ENCODE data around the gene STK32B. TPM values are rescaled to one million over a fixed set of nuclear protein-coding genes. Genes with fewer than 3 reads are reported as not detected.

STK32B gene
- total RNA-seq, 2 donors from 2014 or later, result not detected

DNA sequence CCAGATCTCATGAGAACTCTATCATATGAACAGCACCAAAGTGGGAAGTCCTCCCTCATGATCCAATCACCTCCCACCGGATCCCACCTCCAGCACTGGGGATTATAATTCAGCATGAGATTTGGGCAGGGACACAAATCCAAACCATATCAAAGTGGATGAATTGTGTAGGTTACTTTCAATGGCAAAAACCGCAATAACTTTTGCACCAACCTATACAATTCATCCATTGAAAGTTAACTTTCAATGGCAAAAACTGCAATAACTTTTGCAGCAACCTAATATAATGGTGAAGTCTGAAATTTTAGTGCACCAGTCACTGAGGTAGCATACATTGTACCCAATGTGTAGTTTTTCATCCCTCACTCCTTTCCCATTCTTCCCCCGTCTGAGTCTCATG is 16.6 kb downstream of the STK32B start:
- Mint-ChIP-seq H3K4me3 (no peak overlapping the region), H3K27ac (no peak overlapping the region), H3K36me3 (ENCODE audit: low read depth) (no peaks in the 10 kb centered on the region), H3K9me3 (no peaks in the 10 kb centered on the region), H3K4me1 (no peaks in the 10 kb centered on the region), H3K27me3 (peaks cover 14% of the 10 kb centered on the region)
- ATAC-seq (replicated peaks), result no peak

DNA sequence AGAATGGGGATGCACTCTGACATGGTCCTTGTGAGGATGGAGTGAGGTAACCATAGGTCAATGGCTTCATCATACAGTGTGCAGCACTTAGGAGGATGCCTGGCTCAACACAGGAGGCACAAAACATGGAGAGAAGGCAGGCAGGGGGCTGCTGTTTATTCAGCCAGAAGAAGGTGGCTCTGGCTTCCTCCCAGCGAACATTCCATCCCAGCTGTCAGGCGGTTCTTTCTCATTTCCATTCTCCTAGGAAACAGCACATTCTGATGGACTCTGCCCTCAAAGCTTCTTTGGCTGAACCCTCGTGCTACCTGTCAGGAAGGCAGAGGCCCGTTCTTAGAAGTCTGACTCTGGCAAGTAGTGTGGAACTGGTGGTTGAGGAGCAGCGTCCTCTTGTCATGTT is 18.6 kb downstream of the STK32B start:
- no peak overlapping the region for H3K27ac Mint-ChIP-seq
- peaks cover 14% of the 10 kb centered on the region for H3K27me3 Mint-ChIP-seq
- no peak overlapping the region for H3K4me3 Mint-ChIP-seq
- H3K36me3 Mint-ChIP-seq (ENCODE audit: low read depth), result no peaks in the 10 kb centered on the region
- no peaks in the 10 kb centered on the region for H3K4me1 Mint-ChIP-seq
- ATAC-seq (replicated peaks), result no peak
- H3K9me3 Mint-ChIP-seq, result no peaks in the 10 kb centered on the region

DNA sequence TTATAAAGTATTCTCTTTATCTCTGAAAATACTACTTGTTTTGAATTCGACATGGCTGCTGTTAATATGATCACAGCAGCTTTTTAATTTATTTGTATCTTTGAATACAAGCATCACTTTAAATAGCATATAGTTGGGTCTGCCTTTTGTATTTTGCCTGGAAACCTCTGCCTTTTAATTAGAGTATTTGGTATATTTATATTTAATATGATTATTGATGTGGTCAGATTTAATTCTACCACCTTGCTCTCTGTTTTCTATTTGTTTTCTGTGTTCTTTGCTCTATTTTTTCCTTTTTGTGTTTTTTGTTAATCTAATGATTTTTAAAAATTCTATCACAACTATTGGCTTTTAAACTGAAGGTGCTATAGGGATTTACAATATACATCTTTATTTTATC is 21.7 kb downstream of the STK32B start:
- H3K27ac Mint-ChIP-seq, result no peak overlapping the region
- no peak overlapping the region for H3K4me3 Mint-ChIP-seq
- ATAC-seq (replicated peaks), result no peak
- no peaks in the 10 kb centered on the region for H3K36me3 Mint-ChIP-seq (ENCODE audit: low read depth)
- no peaks in the 10 kb centered on the region for H3K9me3 Mint-ChIP-seq
- H3K27me3 Mint-ChIP-seq, result peaks cover 13% of the 10 kb centered on the region
- no peaks in the 10 kb centered on the region for H3K4me1 Mint-ChIP-seq

DNA sequence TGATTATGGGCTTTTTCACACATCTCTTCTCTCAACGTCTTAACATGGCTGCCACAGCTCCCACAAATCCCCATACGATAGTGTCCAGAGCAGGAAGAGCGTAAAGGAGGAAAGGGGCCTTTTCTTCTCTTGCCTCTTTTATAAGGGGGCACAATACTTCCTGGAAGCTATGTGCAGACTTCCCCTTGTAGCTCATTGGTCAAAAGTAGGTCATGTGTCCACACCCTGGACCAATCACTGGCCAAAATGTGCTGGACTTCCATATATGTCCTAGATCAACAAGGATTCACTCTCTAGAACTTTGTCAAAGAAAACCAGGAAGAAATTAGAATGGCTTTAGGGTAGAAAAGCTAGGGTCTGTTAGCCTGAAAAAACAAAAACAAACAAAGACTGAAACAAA is 26.7 kb downstream of the STK32B start:
- no peak overlapping the region for H3K27ac Mint-ChIP-seq
- H3K4me3 Mint-ChIP-seq, result no peak overlapping the region
- no peaks in the 10 kb centered on the region for H3K36me3 Mint-ChIP-seq (ENCODE audit: low read depth)
- peaks cover 4% of the 10 kb centered on the region for H3K9me3 Mint-ChIP-seq
- no peak for ATAC-seq (replicated peaks)
- no peaks in the 10 kb centered on the region for H3K4me1 Mint-ChIP-seq
- H3K27me3 Mint-ChIP-seq, result peaks cover 21% of the 10 kb centered on the region

DNA sequence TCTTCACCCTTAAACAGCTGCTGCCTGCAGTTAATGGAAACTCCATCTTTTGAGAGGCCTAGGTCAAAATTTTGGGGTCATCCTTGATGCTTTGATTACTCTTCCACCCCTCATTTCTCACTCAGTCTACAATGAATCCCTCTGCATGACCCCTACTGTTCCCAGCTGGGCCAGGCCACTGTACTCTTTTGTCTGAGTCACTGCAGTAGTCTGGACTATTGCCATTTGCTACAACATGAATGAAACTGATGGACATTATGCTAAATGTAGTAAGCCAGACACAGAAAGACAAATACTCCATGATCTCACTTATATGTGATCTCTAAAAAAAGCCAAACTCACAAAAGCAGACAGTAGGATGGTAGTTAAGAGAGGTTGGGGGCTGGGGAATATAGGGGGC is 28.3 kb downstream of the STK32B start:
- no peaks in the 10 kb centered on the region for H3K36me3 Mint-ChIP-seq (ENCODE audit: low read depth)
- no peaks in the 10 kb centered on the region for H3K4me1 Mint-ChIP-seq
- H3K27me3 Mint-ChIP-seq, result peaks cover 21% of the 10 kb centered on the region
- H3K9me3 Mint-ChIP-seq, result peaks cover 4% of the 10 kb centered on the region
- ATAC-seq (replicated peaks), result no peak
- H3K4me3 Mint-ChIP-seq, result no peak overlapping the region
- H3K27ac Mint-ChIP-seq, result no peak overlapping the region

DNA sequence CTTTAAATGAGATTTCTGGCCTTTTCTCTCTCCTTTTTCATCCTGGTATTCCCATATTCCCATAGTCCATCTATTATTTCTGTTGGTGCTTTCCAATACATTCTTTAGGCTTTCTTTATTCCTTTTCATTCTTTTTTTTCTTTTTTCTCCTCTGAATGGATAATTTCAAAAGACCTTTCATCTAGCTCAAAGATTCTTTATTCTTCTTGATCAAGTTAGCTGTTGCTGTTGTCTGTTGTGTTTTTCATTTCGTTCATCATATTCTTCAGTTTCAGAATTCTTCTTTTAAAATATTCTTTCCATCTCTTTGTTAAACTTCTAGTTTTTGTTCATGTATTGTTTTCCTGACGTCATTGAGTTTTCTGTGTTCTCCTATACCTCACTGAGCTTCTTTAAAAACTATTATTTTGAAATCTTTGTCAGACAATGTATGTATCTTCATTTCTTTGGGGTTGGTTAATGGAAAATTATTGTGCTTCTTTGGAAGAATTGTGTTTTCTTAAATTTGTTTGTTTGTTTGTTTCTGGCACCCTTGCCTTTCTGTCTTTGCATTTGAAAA is 30.2 kb downstream of the STK32B start:
- Mint-ChIP-seq H3K27ac (no peak overlapping the region), H3K4me1 (no peaks in the 10 kb centered on the region), H3K27me3 (peaks cover 18% of the 10 kb centered on the region), H3K36me3 (ENCODE audit: low read depth) (no peaks in the 10 kb centered on the region), H3K9me3 (peaks cover 8% of the 10 kb centered on the region), H3K4me3 (no peak overlapping the region)
- ATAC-seq (replicated peaks), result no peak

DNA sequence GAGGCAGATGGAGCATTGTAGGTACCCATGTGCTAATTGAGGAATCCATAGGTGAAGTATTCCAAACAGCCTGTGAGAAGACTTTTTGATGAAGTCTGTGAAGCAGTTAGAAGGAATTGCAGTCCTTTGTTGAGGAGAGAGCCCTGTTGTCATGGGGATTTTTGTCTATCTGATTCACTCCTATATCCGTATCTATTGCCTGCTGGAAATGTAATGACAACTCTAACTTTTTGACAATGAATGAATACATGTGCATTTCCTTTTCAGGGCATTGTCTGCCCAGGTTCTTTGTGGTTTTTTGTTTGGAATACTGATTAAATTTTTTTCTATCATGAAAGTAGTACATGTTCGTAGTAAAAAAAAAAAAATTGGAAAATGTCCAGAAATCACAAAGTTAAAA is 31.1 kb downstream of the STK32B start:
- Mint-ChIP-seq H3K27me3 (peaks cover 15% of the 10 kb centered on the region), H3K4me1 (no peaks in the 10 kb centered on the region), H3K4me3 (no peak overlapping the region), H3K27ac (no peak overlapping the region), H3K36me3 (ENCODE audit: low read depth) (no peaks in the 10 kb centered on the region), H3K9me3 (peaks cover 8% of the 10 kb centered on the region)
- ATAC-seq (replicated peaks), result no peak

DNA sequence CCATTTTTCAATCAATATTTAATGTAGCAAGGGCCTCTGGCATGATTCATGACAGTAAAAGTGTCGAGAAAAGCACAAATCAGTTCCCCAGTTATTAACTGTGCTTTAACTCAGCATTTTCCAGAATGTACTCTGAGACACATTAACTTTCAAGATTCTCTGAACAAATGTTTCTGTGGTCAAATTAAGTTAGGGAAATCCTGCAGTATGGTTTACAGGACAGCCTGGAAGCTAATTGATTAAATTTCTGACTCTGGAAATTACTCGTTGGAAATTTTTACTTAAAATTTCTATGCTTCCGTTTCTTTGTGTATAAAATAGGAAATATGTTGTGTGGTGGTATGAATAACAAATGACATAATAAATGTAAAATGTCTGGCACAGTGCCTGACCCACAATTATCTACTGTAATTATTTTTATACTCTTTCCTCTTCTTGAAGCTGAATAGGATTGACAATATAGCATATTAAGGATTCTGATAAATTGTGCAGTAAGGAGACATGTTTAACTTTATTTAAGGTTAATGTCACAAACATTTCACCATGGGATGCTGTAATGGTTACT is 33.7 kb downstream of the STK32B start:
- H3K27me3 Mint-ChIP-seq, result peaks cover 3% of the 10 kb centered on the region
- H3K9me3 Mint-ChIP-seq, result peaks cover 4% of the 10 kb centered on the region
- ATAC-seq (replicated peaks), result no peak
- H3K27ac Mint-ChIP-seq, result no peak overlapping the region
- no peaks in the 10 kb centered on the region for H3K36me3 Mint-ChIP-seq (ENCODE audit: low read depth)
- no peak overlapping the region for H3K4me3 Mint-ChIP-seq
- no peaks in the 10 kb centered on the region for H3K4me1 Mint-ChIP-seq

DNA sequence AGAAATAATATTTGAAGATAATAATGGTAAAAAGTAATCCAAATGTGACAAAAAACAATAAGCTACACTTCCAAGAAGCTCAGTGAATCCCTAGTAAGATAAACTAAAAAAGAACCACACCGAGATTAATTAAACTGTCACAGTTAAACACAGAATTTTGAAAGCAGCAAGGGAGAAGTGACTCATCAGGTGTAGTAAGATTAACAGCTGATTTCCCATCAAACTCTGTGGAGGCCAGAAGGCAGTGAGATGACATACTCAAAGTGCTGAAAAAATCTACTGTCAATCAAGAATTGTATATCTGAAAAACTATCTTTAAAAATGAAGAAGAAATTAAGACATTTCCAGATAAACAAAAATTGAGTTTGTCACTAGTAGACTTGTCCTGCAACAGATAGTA is 35.3 kb downstream of the STK32B start:
- Mint-ChIP-seq H3K9me3 (peaks cover 4% of the 10 kb centered on the region), H3K4me1 (no peaks in the 10 kb centered on the region), H3K27ac (no peak overlapping the region), H3K4me3 (no peak overlapping the region), H3K27me3 (no peaks in the 10 kb centered on the region), H3K36me3 (ENCODE audit: low read depth) (no peaks in the 10 kb centered on the region)
- ATAC-seq (replicated peaks), result no peak

DNA sequence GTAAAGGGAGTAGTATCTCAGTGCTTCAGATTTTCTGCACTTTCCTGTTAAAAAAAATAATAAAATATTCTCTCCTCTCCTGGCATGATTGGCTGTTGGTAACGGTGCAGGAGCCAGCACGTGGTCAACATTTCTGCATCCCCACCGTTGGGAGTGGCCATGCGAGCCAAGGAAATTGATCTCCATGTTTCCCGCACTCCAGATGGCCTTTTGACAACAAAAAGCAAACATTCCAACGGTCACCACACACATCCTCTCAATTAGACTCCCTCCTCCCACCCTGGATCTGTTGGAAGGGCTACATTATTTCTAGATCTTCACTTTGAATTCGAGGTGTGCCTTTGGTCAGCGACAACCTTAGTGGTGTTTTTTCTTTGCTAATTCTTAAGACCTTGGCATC is 45.0 kb downstream of the STK32B start:
- Mint-ChIP-seq H3K4me3 (no peak overlapping the region), H3K4me1 (no peaks in the 10 kb centered on the region), H3K27ac (no peak overlapping the region), H3K27me3 (no peaks in the 10 kb centered on the region), H3K36me3 (ENCODE audit: low read depth) (no peaks in the 10 kb centered on the region), H3K9me3 (peaks cover 12% of the 10 kb centered on the region)
- no peak for ATAC-seq (replicated peaks)

DNA sequence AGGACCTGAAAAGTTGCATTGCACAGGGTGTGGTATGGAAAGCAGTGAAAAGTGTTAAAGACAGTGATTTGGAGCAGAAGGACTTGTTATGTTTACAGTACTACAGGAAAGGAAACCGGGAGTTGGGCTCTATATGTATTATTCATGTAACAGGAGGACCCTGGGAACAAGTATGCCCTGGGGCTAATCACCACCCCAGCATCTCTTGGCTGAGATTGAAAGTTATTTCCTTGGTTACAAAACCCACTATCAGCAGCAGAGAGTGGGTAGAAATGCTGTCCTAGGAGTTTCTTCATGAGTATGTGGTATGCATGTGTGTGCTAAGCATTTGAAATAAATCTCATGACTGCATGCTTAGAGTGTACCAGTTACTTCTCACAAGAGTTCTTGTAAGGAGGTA is 46.9 kb downstream of the STK32B start:
- Mint-ChIP-seq H3K4me1 (no peaks in the 10 kb centered on the region), H3K27ac (no peak overlapping the region), H3K4me3 (no peak overlapping the region), H3K27me3 (no peaks in the 10 kb centered on the region), H3K36me3 (ENCODE audit: low read depth) (no peaks in the 10 kb centered on the region), H3K9me3 (peaks cover 12% of the 10 kb centered on the region)
- no peak for ATAC-seq (replicated peaks)

DNA sequence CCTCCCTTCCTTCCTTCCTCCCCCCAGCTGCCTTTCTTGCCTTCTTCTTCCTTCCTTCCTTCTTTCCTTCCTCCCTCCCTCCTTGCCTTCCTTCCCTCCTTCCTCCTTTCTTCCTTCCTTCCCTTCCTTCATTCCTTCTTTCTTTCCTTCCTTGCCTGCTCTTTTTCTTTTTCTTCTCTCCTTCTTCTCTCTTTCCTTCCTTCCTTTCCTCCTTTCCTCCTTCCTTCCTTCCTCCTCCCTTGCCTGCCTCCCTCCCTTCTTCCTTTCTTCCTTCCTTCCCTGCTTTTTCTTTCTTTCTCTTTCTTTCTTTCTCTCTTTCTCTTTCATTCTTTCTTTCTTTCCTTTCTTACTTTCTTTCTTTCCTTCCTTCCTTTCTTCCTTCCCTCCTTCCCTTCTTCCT is 49.1 kb downstream of the STK32B start:
- no peak overlapping the region for H3K4me3 Mint-ChIP-seq
- H3K27me3 Mint-ChIP-seq, result no peaks in the 10 kb centered on the region
- H3K4me1 Mint-ChIP-seq, result no peaks in the 10 kb centered on the region
- H3K36me3 Mint-ChIP-seq (ENCODE audit: low read depth), result no peaks in the 10 kb centered on the region
- H3K9me3 Mint-ChIP-seq, result peaks cover 12% of the 10 kb centered on the region
- ATAC-seq (replicated peaks), result no peak
- no peak overlapping the region for H3K27ac Mint-ChIP-seq

DNA sequence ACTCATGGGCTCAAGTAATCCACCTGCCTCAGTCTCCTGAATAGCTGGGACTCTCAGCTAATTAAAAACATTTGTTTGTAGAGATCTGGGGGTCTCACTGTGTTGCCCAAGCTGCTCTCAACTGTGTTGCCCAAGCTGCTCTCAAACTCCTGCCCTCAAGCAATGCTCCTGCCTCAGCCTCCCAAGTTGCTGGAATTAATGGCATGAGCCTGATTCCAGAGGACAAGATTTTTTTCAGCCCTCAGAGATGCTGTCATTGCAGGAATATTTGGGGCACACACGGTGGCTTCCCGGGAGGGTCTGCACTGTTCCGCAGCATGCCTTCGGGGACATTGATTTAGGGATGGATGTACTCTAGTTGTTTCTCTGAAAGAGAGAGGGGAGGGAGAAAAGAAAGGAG is 49.7 kb downstream of the STK32B start:
- Mint-ChIP-seq H3K4me3 (no peak overlapping the region), H3K36me3 (ENCODE audit: low read depth) (no peaks in the 10 kb centered on the region), H3K4me1 (no peaks in the 10 kb centered on the region), H3K9me3 (peaks cover 12% of the 10 kb centered on the region), H3K27ac (no peak overlapping the region), H3K27me3 (no peaks in the 10 kb centered on the region)
- ATAC-seq (replicated peaks), result no peak

DNA sequence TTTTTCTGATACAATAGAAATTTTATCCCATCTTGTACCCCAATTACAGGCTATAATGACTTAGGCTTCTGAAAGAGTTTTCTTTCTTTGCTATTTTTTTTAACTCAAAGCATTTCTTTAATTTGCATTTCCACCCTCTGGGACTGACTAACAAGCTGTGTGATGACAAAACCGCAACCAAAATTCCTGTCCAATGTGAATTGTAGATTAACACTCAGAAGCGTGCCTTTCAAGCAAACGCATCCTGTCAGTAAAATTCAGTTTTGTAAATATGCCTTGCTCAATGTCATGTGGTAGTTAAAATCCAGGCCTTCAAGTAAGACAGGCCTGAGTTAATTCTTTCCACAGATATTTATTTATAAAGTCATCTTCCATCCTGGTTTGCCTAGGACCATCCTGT is 50.3 kb downstream of the STK32B start:
- H3K9me3 Mint-ChIP-seq, result peaks cover 12% of the 10 kb centered on the region
- no peaks in the 10 kb centered on the region for H3K4me1 Mint-ChIP-seq
- no peak overlapping the region for H3K27ac Mint-ChIP-seq
- no peak for ATAC-seq (replicated peaks)
- H3K27me3 Mint-ChIP-seq, result peaks cover under 1% of the 10 kb centered on the region
- H3K36me3 Mint-ChIP-seq (ENCODE audit: low read depth), result no peaks in the 10 kb centered on the region
- H3K4me3 Mint-ChIP-seq, result no peak overlapping the region

DNA sequence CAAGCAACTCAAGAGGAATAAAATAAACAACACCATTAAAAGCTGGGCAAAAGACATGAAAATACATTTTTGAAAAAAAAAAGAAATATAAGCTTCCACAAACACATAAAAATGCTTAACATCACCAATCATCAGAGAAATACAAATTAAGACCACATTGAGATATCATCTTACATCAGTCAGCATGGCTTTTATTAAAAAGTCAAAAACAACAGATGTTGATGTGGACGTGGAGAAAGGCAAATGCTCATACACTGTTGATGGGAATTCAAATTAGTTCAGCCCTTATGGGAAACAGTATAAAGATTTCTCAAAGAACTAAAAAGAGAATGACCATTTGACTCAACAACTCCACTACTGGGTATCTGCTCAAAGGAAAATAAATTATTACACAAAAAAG is 59.6 kb downstream of the STK32B start:
- Mint-ChIP-seq H3K9me3 (no peaks in the 10 kb centered on the region), H3K4me1 (no peaks in the 10 kb centered on the region), H3K4me3 (no peak overlapping the region), H3K27ac (no peak overlapping the region), H3K27me3 (peaks cover 17% of the 10 kb centered on the region), H3K36me3 (ENCODE audit: low read depth) (no peaks in the 10 kb centered on the region)
- ATAC-seq (replicated peaks), result no peak

All from activated T-helper 17 cell treated with anti-CD3 and anti-CD28 coated beads, Interleukin-2, amount 50 U/mL, for 72 hours (primary cell).